ENCODE measurements around the gene ZNF43. TPM values are rescaled to one million over a fixed set of nuclear protein-coding genes. Genes with fewer than 3 reads are reported as not detected.

ZNF43 gene
- total and polyA plus RNA-seq, 5 donors: 4.0 to 8.8 (median 7.7) TPM

DNA sequence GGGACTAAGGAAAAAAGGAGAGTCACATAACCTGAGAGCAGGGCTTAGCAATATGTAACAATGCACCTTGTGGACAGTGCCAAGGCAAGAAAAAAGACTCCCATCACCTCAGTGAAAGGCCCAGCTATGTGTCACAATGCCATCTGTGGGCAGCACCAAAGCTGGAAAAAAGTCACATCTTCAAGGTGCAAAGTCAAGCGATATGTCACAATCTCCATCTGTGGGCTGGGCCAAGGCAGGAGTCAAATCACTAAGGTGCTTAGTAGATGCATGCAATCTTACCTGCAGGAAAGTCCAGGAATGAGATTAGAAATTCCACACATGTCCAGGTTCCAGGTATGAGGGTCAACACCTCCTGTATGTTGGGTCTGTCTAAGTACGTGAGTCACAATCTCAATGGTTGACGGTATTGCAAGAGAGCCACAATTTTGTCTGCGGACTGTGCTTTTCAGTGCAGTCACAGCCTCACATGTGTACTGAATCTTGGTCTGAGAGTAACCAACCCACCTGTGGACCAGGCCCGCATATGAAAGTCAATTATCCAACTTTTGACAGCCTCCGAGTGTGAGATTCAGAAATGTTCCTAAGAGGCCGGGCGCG is 14.8 kb upstream of the ZNF43 start:
- WGBS: 52% methylated on average over 9 of the region's 9 CpGs
- ATAC-seq (no peak), DNase-seq (no peak)
- intact Hi-C loops (cut with DNase I): no loop called here
- Histone ChIP-seq H3K9me3 (ENCODE audit: control insufficient read depth, low read length) (no peaks in the 10 kb centered on the region), H3K27me3 (ENCODE audit: control insufficient read depth, insufficient read depth) (no peaks in the 10 kb centered on the region), H3K4me3 (ENCODE audit: low read length) (peak overlapping the region; percentile 86), H3K4me1 (ENCODE audit: control insufficient read depth, insufficient read depth, low read length) (no peaks in the 10 kb centered on the region), H3K27ac (ENCODE audit: low read length) (no peak overlapping the region)

DNA sequence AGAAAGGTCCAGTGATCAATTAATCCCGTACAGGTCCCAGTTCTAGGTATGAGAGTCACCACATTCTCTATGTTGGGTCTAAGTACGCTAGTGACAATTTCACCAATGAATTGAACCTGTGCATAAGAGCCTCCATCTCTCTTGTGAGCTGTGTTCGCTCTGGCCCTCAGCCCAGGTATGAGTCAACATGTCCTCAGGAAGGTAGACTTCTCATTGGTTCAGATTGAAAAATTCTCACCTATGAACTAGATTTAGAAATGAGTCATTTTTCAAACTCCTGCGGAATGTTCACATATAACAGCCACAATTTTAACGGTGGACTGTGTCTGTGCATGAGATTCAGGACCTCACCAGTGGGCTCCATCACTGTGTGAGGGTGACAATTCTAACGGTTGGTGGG is 12.7 kb upstream of the ZNF43 start:
- Histone ChIP-seq H3K27ac (ENCODE audit: low read length) (no peak overlapping the region), H3K4me3 (ENCODE audit: low read length) (no peak overlapping the region), H3K4me1 (ENCODE audit: control insufficient read depth, insufficient read depth, low read length) (no peaks in the 10 kb centered on the region), H3K27me3 (ENCODE audit: control insufficient read depth, insufficient read depth) (no peaks in the 10 kb centered on the region), H3K9me3 (ENCODE audit: control insufficient read depth, low read length) (no peaks in the 10 kb centered on the region)
- no peak for DNase-seq
- 85% methylated on average over 6 of the region's 6 CpGs for WGBS
- intact Hi-C loops (cut with DNase I): no loop called here
- no peak for ATAC-seq

DNA sequence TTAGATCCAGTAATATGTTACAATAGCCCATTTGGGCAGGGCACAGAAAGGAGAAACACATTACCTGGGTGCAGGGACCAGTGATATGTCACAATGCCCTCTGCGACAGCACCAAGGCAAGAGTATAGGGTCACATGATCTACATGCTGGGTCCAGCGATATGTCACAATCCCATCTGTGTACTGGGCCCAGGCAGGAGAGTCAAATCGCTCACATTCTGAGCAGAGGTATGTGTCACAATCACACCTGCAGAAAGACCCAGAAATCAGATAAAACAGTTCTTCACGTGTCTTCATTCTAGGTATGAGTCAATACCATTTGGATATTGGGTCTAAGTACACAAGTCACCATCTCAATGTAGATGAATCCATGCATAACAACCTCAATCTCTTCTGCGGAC is 7.1 kb upstream of the ZNF43 start:
- Histone ChIP-seq H3K27ac (ENCODE audit: low read length) (no peak overlapping the region), H3K4me3 (ENCODE audit: low read length) (no peak overlapping the region), H3K4me1 (ENCODE audit: control insufficient read depth, insufficient read depth, low read length) (no peaks in the 10 kb centered on the region), H3K9me3 (ENCODE audit: control insufficient read depth, low read length) (no peaks in the 10 kb centered on the region), H3K27me3 (ENCODE audit: control insufficient read depth, insufficient read depth) (no peaks in the 10 kb centered on the region)
- no peak for DNase-seq
- intact Hi-C loops (cut with DNase I): no loop called here
- ATAC-seq: no peak
- 94% methylated on average over 5 of the region's 5 CpGs for WGBS

DNA sequence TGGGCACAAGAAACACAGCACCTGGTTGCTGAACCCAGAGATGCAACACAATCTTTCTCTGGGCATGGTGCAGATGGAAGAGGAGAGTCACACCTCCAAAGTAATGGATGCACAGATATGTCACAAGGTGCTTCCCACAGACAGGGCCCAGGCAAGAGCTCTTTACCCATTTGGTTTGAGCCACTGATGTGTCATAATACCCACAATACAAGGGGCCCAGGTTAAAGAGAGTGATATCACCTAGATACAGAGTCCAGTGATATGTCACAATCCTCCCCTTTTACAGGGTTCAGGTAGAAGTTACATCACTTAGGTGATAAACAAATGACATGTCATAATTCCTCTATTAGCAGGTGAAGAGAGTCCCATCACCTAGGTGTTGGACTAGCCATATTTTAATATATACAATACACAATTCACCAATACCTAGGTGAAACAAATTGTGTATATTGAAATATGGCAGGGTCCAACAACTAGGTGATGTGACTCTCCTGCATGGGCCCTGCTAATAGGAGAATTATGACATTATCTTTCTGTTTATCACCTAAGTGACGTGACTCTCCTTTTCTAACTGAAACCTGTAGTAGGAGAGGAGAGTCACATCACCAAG is 5.6 kb upstream of the ZNF43 start:
- H3K27ac ChIP-seq (ENCODE audit: low read length): no peak overlapping the region
- no peak overlapping the region for H3K4me3 ChIP-seq (ENCODE audit: low read length)
- ATAC-seq (no peak), DNase-seq (no peak)
- no peaks in the 10 kb centered on the region for H3K27me3 ChIP-seq (ENCODE audit: control insufficient read depth, insufficient read depth)
- H3K4me1 ChIP-seq (ENCODE audit: control insufficient read depth, insufficient read depth, low read length): no peaks in the 10 kb centered on the region
- WGBS: 53% methylated on average over 1 of the region's 1 CpG
- intact Hi-C loops (cut with DNase I): no loop called here
- no peaks in the 10 kb centered on the region for H3K9me3 ChIP-seq (ENCODE audit: control insufficient read depth, low read length)

DNA sequence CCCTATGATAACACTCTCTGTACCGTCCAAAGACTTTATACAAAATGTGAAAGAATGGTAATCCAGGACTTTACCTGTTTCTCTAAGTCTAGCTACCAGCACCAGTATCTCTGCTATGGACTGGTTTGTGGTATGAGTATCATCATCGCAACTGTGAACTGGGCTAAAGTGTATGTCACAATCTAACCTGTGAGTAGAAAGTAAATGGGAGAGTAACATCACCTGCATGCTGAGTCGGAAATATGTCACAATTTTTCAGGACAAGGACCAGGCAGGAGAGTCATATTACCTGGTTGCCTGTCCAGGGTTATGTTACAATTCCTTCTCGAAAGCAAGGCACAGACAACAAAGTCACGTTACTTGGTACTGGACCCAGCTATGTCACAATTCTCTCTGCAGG is 5.1 kb upstream of the ZNF43 start:
- intact Hi-C loops (cut with DNase I): no loop called here
- WGBS: 96% methylated on average over 5 of the region's 5 CpGs
- no peaks in the 10 kb centered on the region for H3K27me3 ChIP-seq (ENCODE audit: control insufficient read depth, insufficient read depth)
- H3K27ac ChIP-seq (ENCODE audit: low read length): no peak overlapping the region
- ATAC-seq (no peak), DNase-seq (no peak)
- H3K4me3 ChIP-seq (ENCODE audit: low read length): no peak overlapping the region
- no peaks in the 10 kb centered on the region for H3K4me1 ChIP-seq (ENCODE audit: control insufficient read depth, insufficient read depth, low read length)
- no peaks in the 10 kb centered on the region for H3K9me3 ChIP-seq (ENCODE audit: control insufficient read depth, low read length)

DNA sequence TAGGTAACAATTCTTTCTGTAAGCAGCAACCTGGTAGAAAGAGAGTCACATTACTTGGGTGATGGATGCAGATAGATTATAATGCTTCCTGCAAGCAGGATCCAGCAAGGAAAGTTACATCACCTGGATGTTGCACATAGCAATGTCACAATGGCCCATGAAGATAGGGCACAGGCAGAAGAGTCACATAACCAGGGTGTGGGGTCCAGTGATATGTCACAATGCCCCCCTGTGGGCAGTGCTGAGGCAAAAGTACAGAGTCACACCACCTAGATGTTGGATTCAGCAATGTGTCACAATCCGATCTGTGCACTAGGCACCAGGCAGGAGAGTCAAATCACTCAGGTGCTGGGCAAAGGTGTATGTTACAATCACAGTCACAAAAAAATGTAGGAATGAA is 4.0 kb upstream of the ZNF43 start:
- no peak overlapping the region for H3K4me3 ChIP-seq (ENCODE audit: low read length)
- intact Hi-C loops (cut with DNase I): no loop called here
- ATAC-seq (no peak), DNase-seq (no peak)
- no peaks in the 10 kb centered on the region for H3K27me3 ChIP-seq (ENCODE audit: control insufficient read depth, insufficient read depth)
- WGBS: 96% methylated on average over 1 of the region's 1 CpG
- no peak overlapping the region for H3K27ac ChIP-seq (ENCODE audit: low read length)
- no peaks in the 10 kb centered on the region for H3K4me1 ChIP-seq (ENCODE audit: control insufficient read depth, insufficient read depth, low read length)
- no peaks in the 10 kb centered on the region for H3K9me3 ChIP-seq (ENCODE audit: control insufficient read depth, low read length)

DNA sequence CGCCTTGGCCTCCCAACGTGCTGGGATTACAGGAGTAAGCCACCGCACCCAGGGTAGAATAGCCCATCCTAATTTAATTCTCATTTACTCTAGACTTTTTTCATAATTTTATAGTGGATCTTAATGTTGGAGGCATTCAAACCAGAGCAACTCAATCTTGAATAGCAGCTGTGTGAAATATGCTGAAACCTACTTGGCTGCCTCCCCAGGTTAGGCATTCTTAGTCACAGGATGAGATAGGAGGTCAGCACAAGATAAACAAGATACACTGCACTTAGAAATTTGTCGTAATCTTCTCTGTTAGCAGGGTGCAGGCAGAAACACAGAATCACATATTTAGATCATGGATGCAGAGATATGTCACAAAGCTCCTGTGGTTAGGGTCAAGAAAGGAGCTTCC is 2.7 kb upstream of the ZNF43 start:
- ATAC-seq: no peak
- WGBS: 86% methylated on average over 4 of the region's 4 CpGs
- H3K9me3 ChIP-seq (ENCODE audit: control insufficient read depth, low read length): no peaks in the 10 kb centered on the region
- H3K27me3 ChIP-seq (ENCODE audit: control insufficient read depth, insufficient read depth): no peaks in the 10 kb centered on the region
- no peak for DNase-seq
- no peak overlapping the region for H3K27ac ChIP-seq (ENCODE audit: low read length)
- intact Hi-C loops (cut with DNase I): no loop called here
- no peak overlapping the region for H3K4me3 ChIP-seq (ENCODE audit: low read length)
- H3K4me1 ChIP-seq (ENCODE audit: control insufficient read depth, insufficient read depth, low read length): no peaks in the 10 kb centered on the region

DNA sequence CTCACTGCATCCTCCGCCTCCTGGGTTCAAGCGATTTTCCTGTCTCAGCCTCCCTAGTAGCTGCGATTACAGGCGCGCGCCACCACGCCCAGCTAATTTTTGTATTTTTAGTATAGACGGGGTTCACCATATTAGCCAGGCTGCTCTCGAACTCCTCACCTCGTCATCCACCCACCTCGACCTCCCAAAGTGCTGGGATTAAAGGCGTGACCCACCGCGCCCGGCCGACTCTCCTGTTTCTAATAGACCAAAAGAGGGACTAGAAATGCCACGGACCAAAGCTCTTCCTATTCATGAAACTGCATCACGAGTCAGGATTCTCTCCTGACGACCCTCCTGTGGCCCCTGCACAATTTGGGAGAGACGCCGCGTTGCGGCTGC is 563 bp downstream of the ZNF43 start:
- intact Hi-C loops (cut with DNase I): no loop called here
- no peaks in the 10 kb centered on the region for H3K27me3 ChIP-seq (ENCODE audit: control insufficient read depth, insufficient read depth)
- ATAC-seq: no peak
- H3K4me1 ChIP-seq (ENCODE audit: control insufficient read depth, insufficient read depth, low read length): no peaks in the 10 kb centered on the region
- peak overlapping the region; percentile 85 for H3K27ac ChIP-seq (ENCODE audit: low read length)
- no peaks in the 10 kb centered on the region for H3K9me3 ChIP-seq (ENCODE audit: control insufficient read depth, low read length)
- no peak for DNase-seq
- 7% methylated on average over 23 of the region's 23 CpGs for WGBS
- peak overlapping the region; percentile 96 for H3K4me3 ChIP-seq (ENCODE audit: low read length)

DNA sequence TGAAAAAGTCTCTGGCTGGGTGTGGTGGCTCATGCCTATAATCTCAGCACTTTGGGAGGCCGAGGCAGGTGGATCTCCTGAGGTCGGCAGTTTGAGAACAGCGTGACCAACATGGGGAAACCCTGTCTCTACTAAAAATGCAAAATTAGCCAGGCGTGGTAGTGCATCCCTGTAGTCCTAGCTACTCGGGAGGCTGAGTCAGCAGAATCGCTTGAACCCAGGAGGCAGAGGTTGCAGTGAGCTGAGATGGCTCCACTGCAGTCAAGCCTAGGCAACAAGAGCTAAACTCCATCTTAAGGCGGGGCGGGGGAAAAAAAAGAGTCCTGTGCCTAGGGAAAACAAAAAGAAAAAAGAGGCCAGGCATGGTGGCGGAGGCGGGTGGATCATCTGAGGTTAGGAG is 2.2 kb downstream of the ZNF43 start:
- Histone ChIP-seq H3K27me3 (ENCODE audit: control insufficient read depth, insufficient read depth) (no peaks in the 10 kb centered on the region), H3K9me3 (ENCODE audit: control insufficient read depth, low read length) (no peaks in the 10 kb centered on the region), H3K4me1 (ENCODE audit: control insufficient read depth, insufficient read depth, low read length) (no peaks in the 10 kb centered on the region), H3K27ac (ENCODE audit: low read length) (no peak overlapping the region), H3K4me3 (ENCODE audit: low read length) (no peak overlapping the region)
- intact Hi-C loops (cut with DNase I): no loop called here
- no peak for ATAC-seq
- no peak for DNase-seq
- WGBS: 98% methylated on average over 10 of the region's 10 CpGs

DNA sequence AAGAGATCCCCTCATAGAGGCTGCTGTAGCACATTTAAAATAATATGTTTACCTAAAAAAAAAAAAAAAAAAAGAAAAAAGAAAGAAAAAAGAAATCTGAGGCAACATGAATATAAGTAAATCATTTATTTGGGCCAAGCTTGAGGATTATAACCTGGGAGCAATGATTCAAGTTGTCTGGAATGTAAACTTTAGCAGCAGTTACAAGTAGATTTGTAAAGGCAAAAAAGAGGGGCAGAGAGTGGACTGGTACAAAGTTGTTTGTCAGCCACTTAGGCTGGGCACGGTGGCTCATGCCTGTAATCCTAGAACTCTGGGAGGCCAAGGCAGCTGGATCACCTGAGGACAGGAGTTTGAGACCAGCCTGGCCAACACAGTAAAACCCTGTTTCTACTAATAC is 11.3 kb downstream of the ZNF43 start:
- intact Hi-C loops (cut with DNase I): no loop called here
- Histone ChIP-seq H3K4me3 (ENCODE audit: low read length) (no peak overlapping the region), H3K9me3 (ENCODE audit: control insufficient read depth, low read length) (no peaks in the 10 kb centered on the region), H3K27me3 (ENCODE audit: control insufficient read depth, insufficient read depth) (no peaks in the 10 kb centered on the region), H3K4me1 (ENCODE audit: control insufficient read depth, insufficient read depth, low read length) (no peaks in the 10 kb centered on the region), H3K27ac (ENCODE audit: low read length) (no peak overlapping the region)
- WGBS: 78% methylated on average over 1 of the region's 1 CpG
- no peak for DNase-seq
- no peak for ATAC-seq

DNA sequence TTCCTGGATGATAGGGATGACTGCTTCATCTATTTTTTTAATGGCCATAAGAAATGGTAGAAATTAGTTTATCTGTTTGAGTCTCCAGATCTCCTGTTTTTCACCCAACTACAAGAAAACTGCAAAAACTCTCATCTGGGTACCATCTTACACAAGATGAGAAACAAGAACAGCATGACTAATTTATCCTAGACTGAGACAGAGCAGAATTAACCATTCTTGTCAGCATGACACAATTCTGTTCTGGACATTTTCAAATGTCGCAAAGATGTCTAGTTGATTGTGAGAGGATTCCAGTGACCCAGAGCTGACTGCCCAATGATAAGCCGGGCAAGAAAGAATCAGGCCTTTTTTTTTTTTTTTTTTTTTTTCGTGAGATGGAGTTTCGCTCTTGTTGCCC is 12.8 kb downstream of the ZNF43 start:
- H3K27me3 ChIP-seq (ENCODE audit: control insufficient read depth, insufficient read depth): no peaks in the 10 kb centered on the region
- no peaks in the 10 kb centered on the region for H3K9me3 ChIP-seq (ENCODE audit: control insufficient read depth, low read length)
- no peak for ATAC-seq
- H3K4me1 ChIP-seq (ENCODE audit: control insufficient read depth, insufficient read depth, low read length): no peaks in the 10 kb centered on the region
- DNase-seq: no peak
- H3K27ac ChIP-seq (ENCODE audit: low read length): no peak overlapping the region
- intact Hi-C loops (cut with DNase I): no loop called here
- no peak overlapping the region for H3K4me3 ChIP-seq (ENCODE audit: low read length)
- WGBS: 98% methylated on average over 4 of the region's 4 CpGs

DNA sequence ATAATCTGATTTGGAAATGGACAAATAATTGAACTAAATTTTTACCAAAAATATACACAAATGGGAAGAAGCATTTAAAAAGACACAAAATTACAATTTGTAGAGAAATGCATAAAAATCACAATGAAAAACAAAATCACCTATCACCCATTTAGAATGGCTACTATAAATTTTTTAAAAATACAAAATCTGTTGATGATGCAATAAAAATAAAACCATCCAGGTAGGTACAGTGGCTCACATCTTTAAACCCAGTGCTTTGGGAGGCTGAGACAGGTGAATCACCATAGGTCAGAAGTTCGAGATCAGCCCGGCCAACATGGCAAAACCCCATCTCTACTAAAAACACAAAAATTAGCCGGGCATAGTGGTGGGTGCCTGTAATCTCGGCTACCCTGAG is 23.5 kb downstream of the ZNF43 start:
- WGBS: 97% methylated on average over 4 of the region's 4 CpGs
- no peak overlapping the region for H3K4me3 ChIP-seq (ENCODE audit: low read length)
- no peaks in the 10 kb centered on the region for H3K27me3 ChIP-seq (ENCODE audit: control insufficient read depth, insufficient read depth)
- DNase-seq: no peak
- no peak overlapping the region for H3K27ac ChIP-seq (ENCODE audit: low read length)
- peaks cover 8% of the 10 kb centered on the region for H3K9me3 ChIP-seq (ENCODE audit: control insufficient read depth, low read length)
- no peaks in the 10 kb centered on the region for H3K4me1 ChIP-seq (ENCODE audit: control insufficient read depth, insufficient read depth, low read length)
- ATAC-seq: no peak
- intact Hi-C loops (cut with DNase I): no loop called here
